Psoas muscle (tissue), 8 donors: ENCODE measurements around the gene SLC4A3. TPM values are rescaled to one million over a fixed set of nuclear protein-coding genes. Genes with fewer than 3 reads are reported as not detected.
A peak's percentile ranks its signal among the peaks of the same experiment; 100 is the strongest.

Source experiments
- ATAC-seq, 4 donors: fragments of 200-7000 bp; cut with Tn5 transposase; one replicate each; pipeline ENCODE4 v1.9.1; 2020; ENCODE audit warnings: moderate library complexity in 3 of 4, mild to moderate bottlenecking in 2 of 4
- DNase-seq, 2 donors: peaks; one replicate each; pipeline ENCODE4 v3.0.0-alpha.2; 2020
- H3K27ac ChIP-seq: fragments of 200-600 bp; one replicate; pipeline ENCODE4 v1.8.0; 2022
- H3K27me3 ChIP-seq, 3 donors: fragments of 200-600 bp in 1 of 3; one replicate each; pipeline versions ENCODE4 v1.6.1 to v1.8.0; 2013 to 2022; ENCODE audit warnings: low read length in 2 of 3, mild to moderate bottlenecking in 2 of 3, moderate library complexity in 1 of 3; ENCODE audit not compliant: insufficient read depth in 3 of 3
- H3K36me3 ChIP-seq, 2 donors: fragments of 200-600 bp in 1 of 2; one replicate each; pipeline versions ENCODE4 v1.6.1 to v1.8.0; 2013 to 2022; ENCODE audit warnings: low read depth in 1 of 2, mild to moderate bottlenecking in 1 of 2, moderate library complexity in 1 of 2; ENCODE audit not compliant: insufficient read depth in 1 of 2
- H3K4me1 ChIP-seq: fragments of 200-600 bp; one replicate; pipeline ENCODE4 v1.8.0; 2022
- H3K4me3 ChIP-seq: fragments of 200-600 bp; one replicate; pipeline ENCODE4 v1.8.0; 2022; ENCODE audit warnings: mild to moderate bottlenecking
- H3K9me3 ChIP-seq: fragments of 200-600 bp; one replicate; pipeline ENCODE4 v1.8.0; 2022
- CTCF ChIP-seq: fragments of 200-600 bp; IDR thresholded peaks from one replicate; pipeline ENCODE4 v1.8.0; 2022; ENCODE audit warnings: antibody characterized with exemption
- WGBS, 3 donors: extraction: QIAGEN DNeasy Blood & Tissue Kit; methylation state at CpG; one replicate each; pipeline versions ENCODE4 v1.1.6 to v1.1.7; 2013; 5-methylcytosine and 5-hydroxymethylcytosine counted together
- intact Hi-C, 2 donors: fragments of 100-400 bp; cut with DNase I; formaldehyde crosslinking; loops; one replicate each; pipeline versions ENCODE4 v1.11.0 to v1.14.2; 2022
- polyA plus RNA-seq, 3 donors: library from polyadenylated mRNA; stranded (reverse); fragments of 200-250 nt; gene quantifications; one replicate each; pipeline ENCODE4 v1.2.3, GENCODE V29; 2013
- total RNA-seq, 4 donors: library from RNA; stranded (reverse); fragmentation: NEBNext Ultra II Directional in 2 of 4; extraction: Animal tissue kit (Norgen Biotek cat#: 25700) in 2 of 4; gene quantifications; one replicate each; pipeline versions ENCODE4 v1.2.1 to v1.2.4, GENCODE V29; 2021 to 2023
- donor health status: healthy with polysubstance abuse.
- donor health status: DM: no; HTN: no; CAD: no; lungs with moderate emphysema.
- donor health status: Bipolar disorder and iron deficiency.
- donor health status: healthy.
- donor health status: DM: yes; HTN: yes; CAD: no.
- donor health status: DM: no; HTN: no; CAD: no.
- donor health status: DM: no; HTN: no; CAD: no.
- donor health status: DM: yes; HTN: yes; CAD: no.

The SLC4A3 gene
- total and polyA plus RNA-seq, 7 donors = 0.40 to 1.4 (median 0.60) TPM

DNA sequence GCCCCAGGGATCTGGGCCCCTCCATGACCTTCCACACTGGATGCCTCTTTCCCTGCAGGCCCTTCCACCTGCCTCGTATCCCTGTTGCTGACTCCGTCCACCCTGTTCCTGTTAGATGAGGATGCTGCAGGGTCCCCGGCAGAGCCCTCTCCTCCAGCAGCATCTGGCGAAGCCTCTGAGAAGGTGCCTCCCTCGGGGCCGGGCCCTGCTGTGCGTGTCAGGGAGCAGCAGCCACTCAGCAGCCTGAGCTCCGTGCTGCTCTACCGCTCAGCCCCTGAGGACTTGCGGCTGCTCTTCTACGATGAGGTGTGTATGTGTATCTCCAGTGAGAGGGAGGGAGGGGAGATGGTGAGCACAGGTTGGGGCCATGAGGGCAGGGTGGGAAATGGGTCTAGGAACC, 12.4 kb upstream of the SLC4A3 start:
- 92 to 94% (median 94%) methylated on average over 11 of the region's 11 CpGs for WGBS, 3 donors
- Histone ChIP-seq H3K4me1 (no peaks in the 10 kb centered on the region), H3K4me3 (no peak overlapping the region), H3K9me3 (no peaks in the 10 kb centered on the region), H3K27me3 (no peaks in the 10 kb centered on the region), H3K36me3 (peaks cover 5 to 39% of the 10 kb centered on the region in 2 donors), H3K27ac (no peak overlapping the region)
- no peak for ATAC-seq
- intact Hi-C loops = no loop called here
- no peak for TF ChIP-seq CTCF
- DNase-seq = no peak

DNA sequence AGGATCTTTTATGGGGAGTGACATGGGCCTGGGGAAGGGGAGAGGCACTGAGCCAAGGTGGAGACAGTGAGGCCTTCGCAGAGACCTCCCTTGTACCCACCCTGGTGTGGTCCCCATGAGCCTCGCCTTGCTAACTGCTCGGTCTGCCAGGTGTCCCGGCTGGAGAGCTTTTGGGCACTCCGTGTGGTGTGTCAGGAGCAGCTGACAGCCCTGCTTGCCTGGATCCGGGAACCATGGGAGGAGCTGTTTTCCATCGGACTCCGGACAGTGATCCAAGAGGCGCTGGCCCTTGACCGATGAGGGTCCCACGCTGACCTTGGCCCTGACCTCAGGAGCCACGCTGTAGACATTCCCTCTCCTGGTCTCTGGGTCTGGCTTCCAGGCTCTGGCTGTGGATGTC, 11.5 kb upstream of the SLC4A3 start:
- Histone ChIP-seq H3K4me1 (no peaks in the 10 kb centered on the region), H3K27me3 (no peaks in the 10 kb centered on the region), H3K9me3 (no peaks in the 10 kb centered on the region), H3K4me3 (no peak overlapping the region), H3K36me3 (peaks cover 5 to 37% of the 10 kb centered on the region in 2 donors), H3K27ac (no peak overlapping the region)
- DNase-seq = no peak
- WGBS, 3 donors = 64 to 87% (median 73%) methylated on average over 11 to 12 of the region's 12 CpGs
- TF ChIP-seq CTCF = no peak
- intact Hi-C loops = no loop called here
- ATAC-seq = no peak

DNA sequence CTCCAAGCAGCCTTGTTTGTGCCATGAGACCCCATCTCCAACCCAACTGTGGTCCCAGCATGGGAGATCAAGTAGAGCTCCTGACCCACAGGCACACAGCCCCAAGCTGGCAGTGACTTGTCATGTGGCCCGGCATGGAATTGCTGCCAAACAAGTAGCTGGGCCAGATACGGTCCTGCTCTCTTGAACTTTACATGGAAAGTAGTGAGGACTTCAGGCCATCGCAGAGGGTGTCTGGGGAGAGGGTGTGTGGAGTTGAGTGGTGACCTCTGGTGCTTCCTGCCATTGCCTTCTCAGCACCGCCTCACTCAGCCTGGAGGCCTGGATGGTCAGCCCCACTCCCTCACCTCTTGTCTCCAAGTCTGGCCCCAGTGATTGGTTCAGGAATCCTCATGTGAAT, 10.9 kb upstream of the SLC4A3 start:
- TF ChIP-seq CTCF = no peak
- peak in 2 of 4 donors; percentile 11 to 24 for ATAC-seq
- intact Hi-C loops = no loop called here

DNA sequence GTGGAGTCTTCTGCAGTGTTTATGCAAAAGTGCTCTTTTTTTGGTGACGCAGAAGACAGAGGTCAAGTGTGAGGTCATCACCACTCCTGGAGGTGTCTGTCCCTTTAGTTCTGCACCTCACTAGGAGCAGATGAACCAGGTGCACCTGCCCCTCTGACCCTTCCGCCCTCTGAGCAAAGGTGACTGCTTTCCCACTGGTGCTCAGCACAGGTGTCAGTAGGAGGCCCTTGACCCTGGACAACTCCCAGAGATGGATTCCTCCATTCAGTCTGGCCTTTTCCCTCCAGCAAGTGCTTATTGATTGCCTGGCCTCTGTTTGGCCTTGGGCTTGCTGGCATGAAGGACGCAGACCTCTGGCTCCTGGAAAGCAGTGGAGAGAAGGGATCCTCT, 8.7 kb upstream of the SLC4A3 start:
- Histone ChIP-seq H3K9me3 (no peaks in the 10 kb centered on the region), H3K36me3 (peaks cover 0 to 23% of the 10 kb centered on the region in 2 donors), H3K4me1 (no peaks in the 10 kb centered on the region), H3K27ac (no peak overlapping the region), H3K4me3 (no peak overlapping the region), H3K27me3 (no peaks in the 10 kb centered on the region)
- intact Hi-C loops = no loop called here
- ATAC-seq (no peak), DNase-seq (no peak)
- TF ChIP-seq CTCF = no peak
- 75 to 87% (median 86%) methylated on average over 3 of the region's 3 CpGs for WGBS, 3 donors

More for the DNA sequence above, 10.9 kb upstream of the SLC4A3 start:
- Histone ChIP-seq H3K4me3 (no peak overlapping the region), H3K27me3 (no peaks in the 10 kb centered on the region), H3K4me1 (no peaks in the 10 kb centered on the region), H3K9me3 (no peaks in the 10 kb centered on the region), H3K36me3 (peaks cover 5 to 35% of the 10 kb centered on the region in 2 donors), H3K27ac (no peak overlapping the region)
- DNase-seq = no peak
- 43 to 66% (median 49%) methylated on average over 4 of the region's 4 CpGs for WGBS, 3 donors

DNA sequence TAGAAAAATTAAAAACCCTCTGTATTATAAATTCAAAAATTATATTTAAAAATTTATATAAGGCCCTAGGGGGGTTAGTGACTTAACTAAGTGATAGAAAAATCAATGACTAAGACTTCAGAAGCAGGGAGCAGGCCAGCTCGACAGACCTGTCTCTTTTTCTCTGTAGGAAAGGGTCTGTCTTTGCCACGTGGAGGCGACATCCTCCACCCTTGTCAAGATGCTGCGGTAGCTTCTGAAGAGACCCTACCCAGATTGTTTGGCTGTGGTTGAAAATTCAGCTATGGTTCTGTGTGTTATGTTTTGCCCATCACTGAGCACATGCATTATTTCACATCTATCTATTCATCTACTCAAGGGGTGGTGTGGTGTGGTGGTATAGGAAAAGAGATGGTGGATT, 8.2 kb upstream of the SLC4A3 start:
- ATAC-seq (no peak), DNase-seq (no peak)
- TF ChIP-seq CTCF = no peak
- H3K4me1 ChIP-seq = no peaks in the 10 kb centered on the region
- WGBS, 3 donors = 64 to 75% (median 68%) methylated on average over 4 of the region's 4 CpGs
- intact Hi-C loops = no loop called here
- no peaks in the 10 kb centered on the region for H3K27me3 ChIP-seq
- no peak overlapping the region for H3K4me3 ChIP-seq
- peaks cover 0 to 18% of the 10 kb centered on the region in 2 donors for H3K36me3 ChIP-seq
- H3K9me3 ChIP-seq = no peaks in the 10 kb centered on the region
- no peak overlapping the region for H3K27ac ChIP-seq
